Common myeloid progenitor, CD34-positive (primary cell): Measurements from ENCODE around the gene MN1.

Experiments
- CTCF ChIA-PET: fragments of 350-600 bp; sonication (Branson Sonifier 250); formaldehyde crosslinking; loops from one replicate; lab custom pipeline; 2021; ENCODE audit warnings: antibody characterized with exemption; lab: Charles Lee
- POLR2A ChIA-PET: fragments of 350-600 bp; sonication (Branson Sonifier 250); formaldehyde crosslinking; loops from one replicate; lab custom pipeline; 2021; ENCODE audit warnings: antibody characterized with exemption; lab: Charles Lee
- DNase-seq, 3 donors: peaks; one replicate each; pipeline versions ENCODE4 v3.0.0 to v3.0.0-alpha.2; 2013
- H3K27ac ChIP-seq, 2 experiments: 1 replicate in 1 of 2; 2 replicates in 1 of 2; pipeline ENCODE4 v1.7.0; 2013; ENCODE audit warnings: inconsistent platforms in 2 of 2, low read length in 2 of 2, mild to moderate bottlenecking in 2 of 2, low read depth in 1 of 2, moderate library complexity in 1 of 2; ENCODE audit not compliant: severe bottlenecking in 2 of 2, insufficient read depth in 1 of 2, poor library complexity in 1 of 2
- H3K27me3 ChIP-seq, 5 experiments: replicated peaks in 2 of 5; 1 replicate in 3 of 5; 2 replicates in 2 of 5; pipeline versions ENCODE4 v1.6.1 to v1.7.0; 2013; ENCODE audit warnings: low read length in 4 of 5, mild to moderate bottlenecking in 2 of 5, moderate library complexity in 2 of 5, inconsistent platforms in 1 of 5; ENCODE audit not compliant: insufficient read depth in 5 of 5, control insufficient read depth in 4 of 5
- H3K36me3 ChIP-seq, 4 experiments: 1 replicate in 2 of 4; 2 replicates in 2 of 4; pipeline versions ENCODE4 v1.6.1 to v1.7.0; 2013; ENCODE audit warnings: low read length in 3 of 4, control low read depth in 1 of 4, mild to moderate bottlenecking in 1 of 4; ENCODE audit not compliant: control insufficient read depth in 4 of 4, insufficient read depth in 4 of 4
- H3K4me1 ChIP-seq, 4 experiments: 1 replicate in 3 of 4; 2 replicates in 1 of 4; pipeline versions ENCODE4 v1.6.1 to v1.7.1; 2013; ENCODE audit warnings: low read length in 3 of 4, mild to moderate bottlenecking in 3 of 4, control low read depth in 1 of 4, inconsistent platforms in 1 of 4, moderate library complexity in 1 of 4; ENCODE audit not compliant: control insufficient read depth in 4 of 4, insufficient read depth in 4 of 4; ENCODE audit errors: control extremely low read depth in 1 of 4
- H3K4me3 ChIP-seq, 7 experiments: 1 replicate in 4 of 7; 2 replicates in 3 of 7; pipeline versions ENCODE4 v1.5.1 to v1.7.0; 2013; ENCODE audit warnings: mild to moderate bottlenecking in 7 of 7, low read length in 6 of 7, moderate library complexity in 6 of 7, inconsistent platforms in 2 of 7, low read depth in 2 of 7, control low read depth in 1 of 7; ENCODE audit not compliant: insufficient read depth in 4 of 7, control insufficient read depth in 1 of 7; ENCODE audit errors: extremely low read depth in 1 of 7
- H3K9me3 ChIP-seq, 5 experiments: 1 replicate in 4 of 5; 2 replicates in 1 of 5; pipeline versions ENCODE4 v1.6.1 to v1.7.1; 2013; ENCODE audit warnings: low read length in 4 of 5, mild to moderate bottlenecking in 2 of 5, inconsistent platforms in 1 of 5, low read depth in 1 of 5, moderate library complexity in 1 of 5; ENCODE audit not compliant: control insufficient read depth in 4 of 5, insufficient read depth in 2 of 5; ENCODE audit errors: control extremely low read depth in 1 of 5
- WGBS: methylation state at CpG from one replicate; pipeline ENCODE4 v1.1.5; 2013; ENCODE audit not compliant: insufficient coverage; 5-methylcytosine and 5-hydroxymethylcytosine counted together

MN1 gene

DNA sequence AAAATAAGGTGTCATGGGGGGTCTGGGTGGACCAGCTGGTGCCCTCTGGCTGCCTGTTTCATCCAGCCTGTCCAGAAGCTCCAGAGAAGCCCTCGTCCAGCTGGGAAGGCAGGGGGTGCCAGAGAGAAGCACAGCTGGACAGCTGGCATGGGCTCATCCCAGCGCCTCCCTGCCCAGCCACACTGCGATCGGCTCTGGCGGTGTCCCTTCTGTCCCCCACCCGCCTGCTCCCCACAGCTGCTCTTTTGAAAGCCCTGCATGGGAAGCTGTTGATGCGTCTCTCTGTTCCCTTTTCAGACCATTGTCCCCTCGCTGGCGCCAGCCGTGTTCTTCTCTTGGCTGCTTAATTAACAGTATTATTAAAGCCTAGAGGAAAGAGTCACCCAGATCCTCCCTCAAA is 86.5 kb downstream of the MN1 start:
- WGBS, result 98% methylated on average over 8 of the region's 10 CpGs

DNA sequence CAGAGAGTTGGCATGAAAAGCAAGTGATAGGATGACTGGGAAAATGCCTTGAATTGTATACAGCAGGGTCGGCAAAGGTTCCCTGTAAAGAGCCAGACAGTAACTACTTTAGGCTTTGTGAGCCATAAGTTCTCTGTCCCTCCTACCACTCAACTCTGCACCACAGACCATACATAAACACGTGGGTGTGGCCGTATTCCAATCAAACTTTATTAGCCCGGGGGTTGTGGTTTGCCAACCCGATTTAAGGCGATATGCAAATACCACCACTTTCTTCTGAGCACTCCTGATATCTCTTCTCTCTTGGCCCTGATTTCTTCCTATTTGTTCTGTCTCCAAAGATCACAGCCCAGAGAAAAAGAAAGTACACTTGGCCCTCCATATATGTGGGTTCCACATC is 87.5 kb downstream of the MN1 start:
- POLR2A ChIA-PET, result no interaction called here
- H3K4me3 ChIP-seq, result no peak overlapping the region
- H3K4me1 ChIP-seq, result peaks cover 0 to 24% (median 15%) of the 10 kb centered on the region in 4 experiments
- WGBS, result 33% methylated on average over 3 of the region's 6 CpGs
- H3K27me3 ChIP-seq, result no peaks in the 10 kb centered on the region
- no peak overlapping the region for H3K27ac ChIP-seq
- CTCF ChIA-PET, result interaction anchor here (3.7 kb wide), 1 partner anchor 9 kb away, joined by 16 read pairs; no protein-coding TSS in a partner anchor
- H3K9me3 ChIP-seq, result peaks cover 0 to 5% (median 0%) of the 10 kb centered on the region in 5 experiments
- DNase-seq, result peak in 2 of 3 donors; percentile 29 to 58
- no peaks in the 10 kb centered on the region for H3K36me3 ChIP-seq

More for the DNA sequence above, 86.5 kb downstream of the MN1 start:
- Histone ChIP-seq H3K4me3 (no peak overlapping the region), H3K27ac (no peak overlapping the region), H3K9me3 (peaks cover 0 to 5% (median 0%) of the 10 kb centered on the region in 5 experiments), H3K36me3 (no peaks in the 10 kb centered on the region), H3K4me1 (peaks cover 0 to 25% (median 19%) of the 10 kb centered on the region in 4 experiments), H3K27me3 (no peaks in the 10 kb centered on the region)
- ChIA-PET POLR2A (no interaction called here), CTCF (interaction anchor here (1.1 to 1.6 kb wide), 2 partner anchors 8 to 37 kb away, joined by 3 to 4 read pairs; no protein-coding TSS in a partner anchor)
- peak in 2 of 3 donors; percentile 27 to 45 for DNase-seq

DNA sequence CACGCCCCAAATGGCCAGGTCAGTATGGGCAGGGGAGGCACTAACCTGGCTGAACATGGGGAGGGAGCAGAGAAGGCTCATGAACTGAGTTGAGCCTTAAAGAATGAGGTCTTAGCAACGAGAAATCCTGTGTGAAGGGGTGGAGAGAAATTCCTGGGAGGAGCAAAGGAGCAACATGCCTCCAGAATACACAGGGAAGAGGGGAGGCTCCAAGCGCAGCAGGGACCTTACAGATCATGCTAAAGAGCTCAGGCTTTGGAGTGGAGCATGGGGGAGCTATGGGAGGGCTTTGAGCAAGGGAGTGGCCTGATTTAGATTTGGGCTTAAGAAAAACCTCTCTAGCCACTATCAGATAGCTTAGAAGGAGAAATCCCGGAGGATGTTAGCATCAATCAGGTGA is 88.1 kb downstream of the MN1 start:
- DNase-seq, result no peak
- CTCF ChIA-PET, result interaction anchor here (3.7 kb wide), 1 partner anchor 9 kb away, joined by 16 read pairs; no protein-coding TSS in a partner anchor
- H3K9me3 ChIP-seq, result peaks cover 0 to 5% (median 0%) of the 10 kb centered on the region in 5 experiments
- no peaks in the 10 kb centered on the region for H3K27me3 ChIP-seq
- POLR2A ChIA-PET, result no interaction called here
- H3K4me3 ChIP-seq, result no peak overlapping the region
- WGBS, result 78% methylated on average over 3 of the region's 4 CpGs
- H3K36me3 ChIP-seq, result no peaks in the 10 kb centered on the region
- no peak overlapping the region for H3K27ac ChIP-seq
- H3K4me1 ChIP-seq, result peaks cover 0 to 24% (median 15%) of the 10 kb centered on the region in 4 experiments

DNA sequence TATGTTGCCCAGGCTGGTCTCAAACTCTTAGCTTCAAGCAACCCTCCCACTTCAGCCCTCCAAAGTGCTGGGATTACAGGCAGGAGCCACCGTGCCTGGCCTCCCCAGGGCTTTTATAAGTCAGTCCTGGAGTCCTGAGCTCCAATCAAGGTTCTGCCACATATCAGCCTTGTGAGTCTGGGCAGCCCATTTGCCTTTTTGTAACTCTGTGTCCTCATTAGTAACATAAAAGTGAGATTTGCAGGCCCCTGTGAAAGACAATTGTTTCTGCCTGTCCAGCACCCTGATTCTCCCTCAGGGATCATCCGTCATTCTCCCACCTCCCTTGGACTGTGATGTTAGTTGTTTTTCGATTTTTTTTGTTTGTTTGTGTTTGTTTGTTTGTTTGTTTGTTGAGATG is 89.8 kb downstream of the MN1 start:
- DNase-seq, result no peak
- Histone ChIP-seq H3K36me3 (no peaks in the 10 kb centered on the region), H3K27ac (no peak overlapping the region), H3K4me1 (peaks cover 0 to 24% (median 12%) of the 10 kb centered on the region in 4 experiments), H3K27me3 (no peaks in the 10 kb centered on the region), H3K4me3 (no peak overlapping the region), H3K9me3 (peaks cover 0 to 5% (median 0%) of the 10 kb centered on the region in 5 experiments)
- POLR2A ChIA-PET, result no interaction called here
- CTCF ChIA-PET, result interaction anchor here (0.8 to 3.7 kb wide), 3 partner anchors 11 to 589 kb away, joined by 3 to 16 read pairs (median 4); no protein-coding TSS in a partner anchor
- WGBS, result 86% methylated on average over 1 of the region's 3 CpGs

DNA sequence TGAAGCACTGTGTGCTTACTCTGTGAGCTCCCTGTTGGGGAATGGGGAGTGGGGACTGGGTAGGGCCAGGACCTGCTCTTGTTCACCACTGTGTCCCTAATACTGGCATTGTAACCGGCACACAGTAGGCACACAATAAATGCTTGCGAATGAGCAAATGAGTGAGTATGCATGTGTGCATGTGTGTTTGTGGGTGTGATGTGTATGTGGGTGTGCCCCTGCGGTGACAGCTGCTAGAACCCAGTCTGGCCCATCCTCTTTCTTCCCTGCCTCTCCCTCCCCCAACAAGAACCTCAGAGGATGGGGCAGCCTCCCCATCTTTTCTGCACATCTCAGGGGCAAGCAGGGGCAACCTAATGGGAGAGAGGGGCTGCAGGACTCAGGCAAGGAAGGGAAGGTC is 90.5 kb downstream of the MN1 start:
- WGBS, result no CpG with 5 or more reads among the region's 3 CpGs
- Histone ChIP-seq H3K36me3 (no peaks in the 10 kb centered on the region), H3K4me3 (no peak overlapping the region), H3K4me1 (peaks cover 0 to 24% (median 12%) of the 10 kb centered on the region in 4 experiments), H3K27me3 (no peaks in the 10 kb centered on the region), H3K9me3 (peaks cover 0 to 1% (median 0%) of the 10 kb centered on the region in 5 experiments), H3K27ac (no peak overlapping the region)
- ChIA-PET POLR2A (no interaction called here), CTCF (interaction anchor here (1.7 to 3.7 kb wide), 2 partner anchors 12 to 99 kb away, joined by 4 to 16 read pairs; no protein-coding TSS in a partner anchor)
- no peak for DNase-seq

DNA sequence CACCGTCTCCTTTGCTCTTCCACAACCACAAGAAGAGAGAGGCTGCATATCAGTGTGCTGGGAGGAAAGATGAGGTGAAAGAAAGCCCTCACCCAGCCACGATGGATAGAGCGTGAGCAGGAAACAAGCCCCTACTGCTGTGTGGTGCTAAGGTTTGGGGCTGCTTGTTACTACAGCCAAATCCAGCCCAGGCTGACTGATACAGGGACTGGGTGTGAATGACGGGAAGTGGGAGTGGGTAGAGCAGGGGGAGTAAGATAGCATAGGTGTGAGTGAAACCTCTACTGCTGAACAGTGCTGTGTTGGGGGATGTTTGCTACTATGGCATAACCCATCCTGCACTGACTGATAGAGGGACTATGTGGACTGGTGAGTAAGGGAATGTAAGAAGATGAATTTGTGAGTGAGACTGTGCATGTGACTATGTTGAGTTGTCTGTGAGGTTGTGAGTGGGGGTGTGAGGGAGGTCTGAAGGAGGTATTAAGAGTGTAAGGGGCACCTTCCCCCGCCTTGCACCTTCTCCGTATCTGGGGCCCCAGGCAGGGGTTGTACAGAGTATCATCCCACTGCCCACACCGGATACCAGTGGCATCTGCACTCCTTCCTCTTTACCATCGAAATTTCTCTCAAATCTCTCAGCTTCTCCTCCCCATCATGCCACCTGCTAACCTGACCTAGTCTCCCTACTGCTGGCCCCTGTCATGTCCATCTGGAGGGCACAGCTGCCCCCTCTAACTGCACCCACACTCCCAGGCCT is 91.5 kb downstream of the MN1 start:
- Histone ChIP-seq H3K4me3 (no peak overlapping the region), H3K36me3 (no peaks in the 10 kb centered on the region), H3K27ac (no peak overlapping the region), H3K4me1 (peaks cover 0 to 24% (median 12%) of the 10 kb centered on the region in 4 experiments), H3K27me3 (no peaks in the 10 kb centered on the region), H3K9me3 (peaks cover 0 to 3% (median 0%) of the 10 kb centered on the region in 5 experiments)
- peak in 2 of 3 donors; percentile 88 to 92 for DNase-seq
- CTCF ChIA-PET, result interaction anchor here (1.2 kb wide), 1 partner anchor 34 kb away, joined by 3 read pairs; no protein-coding TSS in a partner anchor
- 53% methylated on average over 5 of the region's 8 CpGs for WGBS
- POLR2A ChIA-PET, result no interaction called here

DNA sequence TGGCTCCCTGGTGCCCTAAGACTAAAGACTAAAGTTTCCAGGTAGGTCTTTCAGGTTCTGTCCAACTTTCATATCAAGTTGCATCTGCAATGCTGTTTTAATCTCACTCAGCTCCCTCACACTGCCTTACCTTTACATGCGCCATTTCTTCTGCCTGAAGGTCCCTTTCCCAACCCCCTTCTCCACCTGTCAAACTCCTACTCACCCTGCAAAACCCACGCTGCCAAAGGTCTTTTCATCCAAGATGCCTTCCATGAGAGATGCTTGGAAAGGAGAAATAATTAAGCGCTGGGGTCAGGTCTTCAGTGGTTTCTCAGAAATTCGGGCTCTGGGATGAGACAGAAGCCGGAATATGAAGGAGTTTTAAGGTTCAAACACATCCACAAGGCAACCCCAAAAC is 95.1 kb downstream of the MN1 start:
- 50% methylated on average over 1 of the region's 5 CpGs for whole genome bisulfite sequencing
- Histone ChIP-seq H3K27ac (no peak overlapping the region), H3K4me3 (no peak overlapping the region), H3K9me3 (peaks cover 0 to 12% (median 7%) of the 10 kb centered on the region in 5 experiments), H3K4me1 (peaks cover 0 to 14% (median 6%) of the 10 kb centered on the region in 4 experiments), H3K27me3 (no peaks in the 10 kb centered on the region), H3K36me3 (no peaks in the 10 kb centered on the region)
- ChIA-PET CTCF (no interaction called here), POLR2A (no interaction called here)
- DNase-seq, result no peak
